Activated CD4-positive, alpha-beta T cell treated with anti-CD3 and anti-CD28 coated beads for 4 hours (primary cell): ENCODE measurements around the gene BHMT.
"Not testable (repeated sequence)": the region's sequence is repeated elsewhere in the genome, so short reads cannot be mapped to it uniquely, and the experiment has no call there.

Experiments used
- DNase-seq, 2 donors: peaks; one replicate each; pipeline ENCODE4 v3.0.0-alpha.2; 2020

Gene BHMT

GRCh38 chr5:79180449-79180848, 68.8 kb downstream of the BHMT start:
- not testable (repeated sequence) for DNase-seq

- no peak for DNase-seq
Measured at GRCh38 chr5:79181419-79182022, 69.9 kb downstream of the BHMT start.
